ENCODE results near the gene LPIN1. TPM values are rescaled to one million over a fixed set of nuclear protein-coding genes. Genes with fewer than 3 reads are reported as not detected.
A peak's percentile ranks its signal among the peaks of the same experiment; 100 is the strongest.

LPIN1 gene
- total and polyA plus RNA-seq, 2 of the 13 experiments (the other 11 are each of a cell fraction or from before 2014, with no cell fraction given) = 9.7 to 19.4 TPM

DNA sequence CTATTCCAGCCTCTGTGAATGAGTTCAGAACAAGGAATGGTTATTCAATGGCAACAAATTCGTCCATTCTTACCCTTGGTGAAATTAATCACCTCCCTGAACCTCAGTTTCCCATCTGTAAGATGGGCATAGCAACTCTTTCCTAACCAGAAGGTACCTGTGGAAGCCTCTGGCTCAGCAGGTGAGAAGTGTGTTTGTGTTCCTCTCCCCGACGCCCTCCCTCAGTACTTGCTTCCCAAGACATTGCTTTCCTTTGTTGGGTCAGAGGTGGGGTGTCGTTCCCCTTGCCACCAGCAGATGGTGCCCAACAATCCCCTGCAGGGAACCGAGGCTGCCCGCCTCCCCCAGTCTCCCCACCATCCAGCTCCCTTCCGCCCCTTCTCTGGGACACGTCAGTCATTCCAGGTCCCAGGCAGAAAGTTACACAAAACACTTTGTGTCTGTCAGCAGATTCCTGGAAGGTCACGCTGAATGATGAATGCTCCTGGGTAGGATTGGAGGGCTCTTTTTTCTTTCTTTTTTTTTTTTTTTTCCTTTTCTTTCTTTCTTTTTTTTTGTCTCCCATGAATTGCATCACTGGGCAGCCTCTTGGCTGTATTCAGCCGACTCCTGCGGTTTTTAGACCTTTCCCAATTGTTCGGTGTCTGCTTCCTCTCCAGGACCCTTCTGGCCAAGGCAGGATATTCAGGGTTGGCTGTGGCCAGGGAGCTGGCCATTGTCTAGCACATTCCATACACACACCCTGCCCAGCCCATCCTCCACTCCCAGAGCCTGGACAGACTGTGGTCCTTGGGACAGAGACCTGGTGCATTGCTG lies 117.3 kb downstream of the LPIN1 start (continued):
- TF ChIP-seq, protein P1, sequence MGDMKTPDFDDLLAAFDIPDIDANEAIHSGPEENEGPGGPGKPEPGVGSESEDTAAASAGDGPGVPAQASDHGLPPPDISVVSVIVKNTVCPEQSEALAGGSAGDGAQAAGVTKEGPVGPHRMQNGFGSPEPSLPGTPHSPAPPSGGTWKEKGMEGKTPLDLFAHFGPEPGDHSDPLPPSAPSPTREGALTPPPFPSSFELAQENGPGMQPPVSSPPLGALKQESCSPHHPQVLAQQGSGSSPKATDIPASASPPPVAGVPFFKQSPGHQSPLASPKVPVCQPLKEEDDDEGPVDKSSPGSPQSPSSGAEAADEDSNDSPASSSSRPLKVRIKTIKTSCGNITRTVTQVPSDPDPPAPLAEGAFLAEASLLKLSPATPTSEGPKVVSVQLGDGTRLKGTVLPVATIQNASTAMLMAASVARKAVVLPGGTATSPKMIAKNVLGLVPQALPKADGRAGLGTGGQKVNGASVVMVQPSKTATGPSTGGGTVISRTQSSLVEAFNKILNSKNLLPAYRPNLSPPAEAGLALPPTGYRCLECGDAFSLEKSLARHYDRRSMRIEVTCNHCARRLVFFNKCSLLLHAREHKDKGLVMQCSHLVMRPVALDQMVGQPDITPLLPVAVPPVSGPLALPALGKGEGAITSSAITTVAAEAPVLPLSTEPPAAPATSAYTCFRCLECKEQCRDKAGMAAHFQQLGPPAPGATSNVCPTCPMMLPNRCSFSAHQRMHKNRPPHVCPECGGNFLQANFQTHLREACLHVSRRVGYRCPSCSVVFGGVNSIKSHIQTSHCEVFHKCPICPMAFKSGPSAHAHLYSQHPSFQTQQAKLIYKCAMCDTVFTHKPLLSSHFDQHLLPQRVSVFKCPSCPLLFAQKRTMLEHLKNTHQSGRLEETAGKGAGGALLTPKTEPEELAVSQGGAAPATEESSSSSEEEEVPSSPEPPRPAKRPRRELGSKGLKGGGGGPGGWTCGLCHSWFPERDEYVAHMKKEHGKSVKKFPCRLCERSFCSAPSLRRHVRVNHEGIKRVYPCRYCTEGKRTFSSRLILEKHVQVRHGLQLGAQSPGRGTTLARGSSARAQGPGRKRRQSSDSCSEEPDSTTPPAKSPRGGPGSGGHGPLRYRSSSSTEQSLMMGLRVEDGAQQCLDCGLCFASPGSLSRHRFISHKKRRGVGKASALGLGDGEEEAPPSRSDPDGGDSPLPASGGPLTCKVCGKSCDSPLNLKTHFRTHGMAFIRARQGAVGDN (CRISPR knock-in tag; IDR thresholded peaks at IDR 0.05) = peak; percentile 50
- TF ChIP-seq TSC22D2 (CRISPR knock-in tag; IDR thresholded peaks at IDR 0.05; ENCODE audit: borderline replicate concordance) = no peak
- TF ChIP-seq PRMT3 (CRISPR knock-in tag; IDR thresholded peaks at IDR 0.05; ENCODE audit: borderline replicate concordance, low read depth) = no peak
- TF ChIP-seq ZNF343 (CRISPR knock-in tag; IDR thresholded peaks at IDR 0.05) = no peak
- TF ChIP-seq, protein P2, sequence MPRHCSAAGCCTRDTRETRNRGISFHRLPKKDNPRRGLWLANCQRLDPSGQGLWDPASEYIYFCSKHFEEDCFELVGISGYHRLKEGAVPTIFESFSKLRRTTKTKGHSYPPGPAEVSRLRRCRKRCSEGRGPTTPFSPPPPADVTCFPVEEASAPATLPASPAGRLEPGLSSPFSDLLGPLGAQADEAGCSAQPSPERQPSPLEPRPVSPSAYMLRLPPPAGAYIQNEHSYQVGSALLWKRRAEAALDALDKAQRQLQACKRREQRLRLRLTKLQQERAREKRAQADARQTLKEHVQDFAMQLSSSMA (CRISPR knock-in tag; IDR thresholded peaks at IDR 0.05) = no peak
- TF ChIP-seq RAD21 (CRISPR knock-in tag; IDR thresholded peaks at IDR 0.05) = peak; percentile 77
- TF ChIP-seq HCFC1 (IDR thresholded peaks at IDR 0.05; ENCODE audit: low read depth, low read length) = no peak
- TF ChIP-seq ZKSCAN1 (IDR thresholded peaks at IDR 0.05; ENCODE audit: low read length) = no peak; the same call in 1 of the 2 replicates
- no peak for TF ChIP-seq SETDB1 (CRISPR knock-in tag; IDR thresholded peaks at IDR 0.05; ENCODE audit: borderline replicate concordance)
- no peak for TF ChIP-seq FOXK1 (CRISPR knock-in tag; IDR thresholded peaks at IDR 0.05; ENCODE audit: borderline replicate concordance, low read depth)
- TF ChIP-seq, protein P3, sequence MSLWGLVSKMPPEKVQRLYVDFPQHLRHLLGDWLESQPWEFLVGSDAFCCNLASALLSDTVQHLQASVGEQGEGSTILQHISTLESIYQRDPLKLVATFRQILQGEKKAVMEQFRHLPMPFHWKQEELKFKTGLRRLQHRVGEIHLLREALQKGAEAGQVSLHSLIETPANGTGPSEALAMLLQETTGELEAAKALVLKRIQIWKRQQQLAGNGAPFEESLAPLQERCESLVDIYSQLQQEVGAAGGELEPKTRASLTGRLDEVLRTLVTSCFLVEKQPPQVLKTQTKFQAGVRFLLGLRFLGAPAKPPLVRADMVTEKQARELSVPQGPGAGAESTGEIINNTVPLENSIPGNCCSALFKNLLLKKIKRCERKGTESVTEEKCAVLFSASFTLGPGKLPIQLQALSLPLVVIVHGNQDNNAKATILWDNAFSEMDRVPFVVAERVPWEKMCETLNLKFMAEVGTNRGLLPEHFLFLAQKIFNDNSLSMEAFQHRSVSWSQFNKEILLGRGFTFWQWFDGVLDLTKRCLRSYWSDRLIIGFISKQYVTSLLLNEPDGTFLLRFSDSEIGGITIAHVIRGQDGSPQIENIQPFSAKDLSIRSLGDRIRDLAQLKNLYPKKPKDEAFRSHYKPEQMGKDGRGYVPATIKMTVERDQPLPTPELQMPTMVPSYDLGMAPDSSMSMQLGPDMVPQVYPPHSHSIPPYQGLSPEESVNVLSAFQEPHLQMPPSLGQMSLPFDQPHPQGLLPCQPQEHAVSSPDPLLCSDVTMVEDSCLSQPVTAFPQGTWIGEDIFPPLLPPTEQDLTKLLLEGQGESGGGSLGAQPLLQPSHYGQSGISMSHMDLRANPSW (CRISPR knock-in tag; IDR thresholded peaks at IDR 0.05; ENCODE audit: borderline replicate concordance) = no peak
- no peak for TF ChIP-seq ZNF432 (CRISPR knock-in tag; IDR thresholded peaks at IDR 0.05; ENCODE audit: borderline replicate concordance)
- TF ChIP-seq MAFG (CRISPR knock-in tag; IDR thresholded peaks at IDR 0.05) = no peak; the same call in 1 of the 2 replicates
- TF ChIP-seq TP53 (CRISPR knock-in tag; conservative IDR thresholded peaks at IDR 0.05) = no peak
- TF ChIP-seq HES4 (CRISPR knock-in tag; IDR thresholded peaks at IDR 0.05; ENCODE audit: borderline replicate concordance) = no peak
- TF ChIP-seq MXI1 (IDR thresholded peaks at IDR 0.05; ENCODE audit: borderline replicate concordance, low read depth, low read length) = no peak
- no peak for TF ChIP-seq HNRNPK (IDR thresholded peaks at IDR 0.05; ENCODE audit: low read depth, low read length, poor library complexity, severe bottlenecking)
- TF ChIP-seq NR2F2 (IDR thresholded peaks at IDR 0.05; ENCODE audit: borderline replicate concordance, low read depth) = no peak
- no peak for TF ChIP-seq ZNF12 (CRISPR knock-in tag; IDR thresholded peaks at IDR 0.05)
